ENCODE measurements around the gene PDE4B.

- TF ChIP-seq CTCF (IDR thresholded peaks at IDR 0.05) (no peak), POLR2A (IDR thresholded peaks at IDR 0.05) (no peak)
Observed at GRCh38 chr1:65744731-65745130, 48.0 kb upstream of the PDE4B start.

Measured in heart left ventricle (tissue), 13 donors.